HG03159 (cell line): Measurements from ENCODE around the gene MEGF10.

Experiments used
- ATAC-seq: cut with Tn5 transposase; IDR thresholded peaks from one replicate; pipeline ENCODE4 v1.9.1; 2021; ENCODE audit warnings: mild to moderate bottlenecking, moderate library complexity; ENCODE audit not compliant: unreplicated experiment

The MEGF10 gene

GRCh38 chr5:127324756-127325155 lies 34.2 kb downstream of the MEGF10 start:
- ATAC-seq, result no peak

DNA sequence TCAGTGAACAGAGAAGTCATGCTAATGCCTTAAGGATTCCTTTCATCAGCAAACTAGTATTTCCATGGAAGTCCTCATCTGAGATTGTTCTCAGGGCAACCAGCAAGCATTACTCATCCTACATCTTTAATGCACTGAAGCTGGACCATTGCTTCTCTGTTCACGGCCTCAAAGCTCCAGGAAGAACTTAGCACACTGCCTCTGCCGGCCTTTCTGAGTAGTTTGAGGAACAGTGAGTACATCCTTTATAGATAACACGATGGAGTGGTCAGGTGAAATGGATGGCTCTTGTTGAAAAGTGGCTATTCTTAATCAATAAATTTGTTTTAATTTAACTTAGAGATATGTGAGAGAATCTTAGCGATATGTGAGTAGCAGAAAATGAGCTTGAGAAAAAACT lies 35.8 kb downstream of the MEGF10 start:
- ATAC-seq, result no peak

GRCh38 chr5:127326976-127327755 lies 36.6 kb downstream of the MEGF10 start:
- ATAC-seq, result no peak

- no peak for ATAC-seq
These were observed 39.5 kb downstream of the MEGF10 start for GRCh38 chr5:127330116-127330515.

GRCh38 chr5:127331890-127332649 lies 41.5 kb downstream of the MEGF10 start:
- no peak for ATAC-seq

GRCh38 chr5:127333483-127333882 lies 42.9 kb downstream of the MEGF10 start:
- no peak for ATAC-seq

- ATAC-seq, result no peak
These were observed 44.8 kb downstream of the MEGF10 start for GRCh38 chr5:127335381-127335780.

GRCh38 chr5:127337876-127338275 lies 47.3 kb downstream of the MEGF10 start:
- ATAC-seq, result no peak

DNA sequence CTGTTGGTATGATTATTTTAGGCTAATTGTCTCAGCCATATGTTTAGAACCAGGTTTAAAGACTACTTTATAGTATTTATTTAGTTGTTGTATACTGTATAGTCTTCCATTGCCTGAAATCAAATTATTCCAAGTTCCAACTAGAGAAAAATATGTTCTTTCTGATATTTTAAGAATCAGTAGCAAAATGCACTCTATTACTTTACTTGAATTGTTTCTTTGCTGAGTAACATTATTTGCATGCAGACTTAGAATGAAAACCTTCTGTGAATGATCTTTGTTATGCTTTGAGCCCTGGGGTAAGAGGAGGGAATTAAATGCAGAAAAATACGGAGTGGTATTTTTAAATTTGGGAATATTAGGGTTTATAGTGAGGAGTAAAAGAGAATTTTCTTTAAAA lies 47.9 kb downstream of the MEGF10 start:
- ATAC-seq, result no peak

DNA sequence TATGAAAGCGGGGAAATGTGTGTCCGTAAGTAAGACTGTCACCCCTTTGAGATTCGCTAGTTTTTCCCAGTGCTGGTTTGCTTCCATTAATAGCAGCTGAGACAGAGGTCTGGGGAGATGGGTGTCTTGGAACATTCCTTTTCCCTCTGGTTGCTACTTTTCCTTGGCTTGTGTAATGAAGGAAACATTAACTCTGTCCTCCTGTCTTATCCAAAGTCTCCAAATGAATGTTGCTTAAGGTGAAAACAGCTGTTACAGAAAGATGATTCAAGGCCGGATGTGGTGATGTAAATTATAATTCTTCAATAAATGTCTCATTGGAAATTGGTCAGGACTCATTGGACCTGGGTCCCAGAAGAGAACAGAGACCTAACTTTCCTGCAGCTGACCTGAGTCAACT lies 50.0 kb downstream of the MEGF10 start:
- no peak for ATAC-seq

DNA sequence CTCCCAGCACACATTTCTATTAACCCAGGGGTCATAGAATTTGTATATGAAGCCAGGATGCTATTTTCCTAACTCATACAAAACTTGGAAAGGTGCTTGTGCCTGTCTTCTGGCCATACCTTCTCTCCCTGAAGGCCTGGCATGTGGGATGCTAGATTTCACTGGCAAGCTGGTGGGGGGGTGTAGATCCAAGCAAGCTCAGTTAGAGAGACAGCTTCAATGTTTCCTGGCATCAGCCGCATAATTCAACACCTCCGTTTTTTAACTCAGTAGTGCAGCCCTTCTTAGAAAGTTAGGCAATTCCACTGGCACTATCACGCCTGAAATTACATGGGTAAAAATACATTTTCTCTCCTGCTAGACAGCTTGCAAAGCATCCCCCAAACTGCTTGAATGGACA lies 51.8 kb downstream of the MEGF10 start:
- ATAC-seq, result no peak

DNA sequence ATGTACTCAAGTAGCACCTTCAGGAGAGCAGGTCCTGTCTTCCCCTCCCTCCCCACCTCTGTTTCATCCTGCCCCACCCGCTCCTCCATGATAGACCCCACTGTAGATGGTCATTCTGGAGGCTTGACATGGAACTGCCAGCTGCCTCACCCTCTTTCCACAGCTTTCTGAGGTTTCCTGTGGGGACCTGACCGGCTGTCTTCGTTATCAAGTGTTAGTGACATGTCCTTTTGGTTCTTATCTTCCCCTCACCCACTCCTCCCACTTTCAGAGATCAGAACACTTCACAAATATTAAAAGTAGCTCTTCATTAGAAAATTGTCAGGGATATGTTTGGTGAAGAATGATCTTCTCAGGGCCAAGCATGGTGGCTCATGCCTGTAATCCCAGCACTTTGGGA lies 52.7 kb downstream of the MEGF10 start:
- ATAC-seq, result no peak

DNA sequence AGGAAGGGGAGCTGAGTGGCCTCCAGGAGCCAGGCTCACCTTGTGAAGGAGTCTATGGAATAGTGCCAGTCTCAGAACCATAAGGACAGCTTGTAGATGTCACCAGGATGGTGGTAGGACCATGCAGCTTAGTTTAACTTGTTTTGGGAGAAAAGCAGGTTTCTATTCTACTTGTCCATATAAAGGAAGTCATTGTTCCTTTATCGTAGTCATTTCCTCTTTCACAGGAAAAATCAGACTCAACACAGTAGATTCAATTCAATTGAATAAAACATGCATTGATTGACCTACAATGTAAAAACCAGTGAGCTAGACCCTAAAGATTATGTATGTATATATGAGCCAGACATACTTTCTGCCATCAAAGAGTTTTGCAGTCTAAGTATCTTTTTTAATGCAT lies 53.3 kb downstream of the MEGF10 start:
- ATAC-seq, result no peak

- ATAC-seq, result no peak
These were observed 54.3 kb downstream of the MEGF10 start for GRCh38 chr5:127344931-127345330.

DNA sequence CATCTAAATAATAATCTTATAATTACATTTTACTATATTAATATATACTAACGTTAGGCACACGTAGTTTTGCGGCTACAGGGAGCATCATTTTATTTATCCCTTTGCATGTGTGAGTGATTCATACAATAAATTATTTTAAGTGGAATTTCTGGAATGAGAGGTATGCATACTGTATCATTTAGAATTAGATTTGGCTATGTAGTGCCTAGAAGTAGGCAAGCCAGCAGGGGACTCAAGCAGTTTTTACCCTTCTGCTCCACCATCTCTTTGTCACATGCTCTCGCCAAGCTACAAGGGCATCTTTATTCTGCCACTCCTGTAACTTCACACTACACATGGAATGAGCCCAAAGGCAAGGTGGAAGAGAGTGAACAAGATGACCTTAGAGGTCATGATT lies 60.8 kb downstream of the MEGF10 start:
- no peak for ATAC-seq

DNA sequence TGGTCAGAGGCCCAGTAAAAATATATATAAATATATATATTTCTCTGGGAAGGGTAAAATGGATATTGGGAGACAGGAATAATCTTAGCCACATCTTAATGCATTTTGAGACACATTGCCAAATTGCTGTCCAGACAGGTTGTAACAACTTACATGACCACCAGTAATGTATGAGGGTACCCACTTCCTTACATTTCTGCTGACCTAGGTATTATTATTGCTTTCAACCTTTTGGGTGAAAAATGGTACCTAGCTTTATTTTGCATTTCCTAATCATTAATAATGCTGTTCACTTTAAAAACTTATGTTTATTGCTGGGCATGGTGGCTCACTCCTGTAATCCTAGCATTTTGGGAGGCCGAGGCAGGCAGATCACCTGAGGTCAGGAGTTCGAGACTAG lies 61.5 kb downstream of the MEGF10 start:
- no peak for ATAC-seq

DNA sequence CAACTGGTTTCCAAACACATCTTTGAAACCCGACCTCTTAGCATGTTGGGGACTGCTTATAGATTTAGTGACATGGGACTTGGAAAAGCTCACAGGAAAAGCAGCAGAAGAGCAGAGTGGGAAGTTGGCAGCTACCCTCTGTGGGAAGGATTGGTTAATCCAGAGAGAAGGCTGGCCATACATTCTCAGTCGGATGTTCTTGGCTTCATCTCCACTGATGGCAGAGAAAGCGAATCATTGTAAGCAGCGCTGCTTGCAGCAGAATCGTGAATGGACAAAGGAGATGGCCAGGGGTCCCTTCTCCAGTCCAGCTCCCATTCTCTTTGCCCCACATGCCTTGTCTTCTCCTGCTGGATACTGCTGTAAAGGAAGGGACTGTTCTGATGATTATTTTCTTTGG lies 62.7 kb downstream of the MEGF10 start:
- ATAC-seq, result no peak

DNA sequence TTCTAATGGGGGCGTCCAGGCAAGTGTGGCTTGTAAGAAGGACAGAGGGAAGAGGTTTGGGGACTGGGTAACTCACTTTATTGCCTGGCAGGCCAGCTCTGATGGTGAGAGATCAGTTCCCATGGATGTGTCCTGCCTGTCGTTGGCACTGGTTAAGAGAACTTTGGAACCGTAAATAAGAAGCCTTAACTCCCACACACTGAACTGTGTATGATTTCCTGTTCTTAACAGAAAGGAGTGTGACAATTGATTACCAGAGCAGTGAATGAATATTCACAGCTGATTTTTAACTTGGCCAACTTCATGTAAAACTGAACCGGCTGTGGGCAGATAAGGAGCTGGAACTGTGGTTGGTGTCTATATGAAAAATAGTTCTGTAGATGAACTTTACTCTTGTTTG lies 63.2 kb downstream of the MEGF10 start:
- no peak for ATAC-seq

- ATAC-seq, result no peak
These were observed 64.7 kb downstream of the MEGF10 start for GRCh38 chr5:127355337-127355736.

DNA sequence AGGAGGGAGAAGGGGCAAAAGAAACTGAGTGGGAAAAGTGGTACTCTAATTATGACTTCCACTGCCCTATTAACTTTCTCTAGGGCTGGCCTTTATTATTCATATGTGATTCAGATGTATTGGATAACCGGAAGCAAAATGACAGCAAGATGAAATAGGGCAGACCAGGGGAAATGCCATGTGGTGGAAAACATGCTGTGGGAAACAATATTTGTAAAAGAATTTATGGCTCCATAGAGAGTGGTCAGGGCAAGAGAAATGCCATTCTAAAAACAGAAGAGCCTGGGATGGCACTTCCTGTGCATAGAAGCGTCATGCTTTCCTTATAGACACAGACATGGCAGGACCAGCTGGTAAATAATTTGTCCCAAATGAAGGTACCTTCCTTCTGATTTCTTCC lies 67.7 kb downstream of the MEGF10 start:
- no peak for ATAC-seq

GRCh38 chr5:127358740-127359139 lies 68.1 kb downstream of the MEGF10 start:
- ATAC-seq, result no peak

- no peak for ATAC-seq
These were observed 68.9 kb downstream of the MEGF10 start for GRCh38 chr5:127359502-127359901.
